Gastrocnemius medialis (tissue), 4 donors: Measurements from ENCODE around the gene FRG1.
"Not testable (repeated sequence)": the region's sequence is repeated elsewhere in the genome, so short reads cannot be mapped to it uniquely, and the experiment has no call there.

Experiments used
- CTCF ChIP-seq, 5 experiments: fragments of 450-650 bp in 3 of 5; fragments of 200-600 bp in 2 of 5; sonication (generic) in 2 of 5; IDR thresholded peaks in 4 of 5; conservative IDR thresholded peaks in 1 of 5; 1 replicate in 4 of 5; 2 replicates in 1 of 5; pipeline ENCODE4 v1.5.1; 2016 to 2019; ENCODE audit warnings: antibody characterized with exemption in 5 of 5, mild to moderate bottlenecking in 3 of 5, moderate library complexity in 3 of 5
- POLR2A ChIP-seq, 2 donors: fragments of 450-650 bp; IDR thresholded peaks; one replicate each; pipeline ENCODE4 v1.6.1; 2017; ENCODE audit warnings: antibody characterized with exemption in 2 of 2, mild to moderate bottlenecking in 2 of 2, moderate library complexity in 2 of 2

GRCh38 chr4:189942412-189942811 is 1.7 kb downstream of the FRG1 start:
- not testable (repeated sequence) for TF ChIP-seq CTCF (IDR thresholded peaks at IDR 0.05 in 4 of 5, conservative IDR thresholded peaks at IDR 0.05 in 1 of 5); POLR2A (IDR thresholded peaks at IDR 0.05)
